8988T (cell line): ENCODE results near the gene ZNF37A.
A peak's percentile ranks its signal among the peaks of the same experiment; 100 is the strongest.
"Not testable (repeated sequence)": the region's sequence is repeated elsewhere in the genome, so short reads cannot be mapped to it uniquely, and the experiment has no call there.

Experiments
- DNase-seq: peaks from one replicate; pipeline ENCODE4 v3.0.0; 2011

ZNF37A gene

DNA sequence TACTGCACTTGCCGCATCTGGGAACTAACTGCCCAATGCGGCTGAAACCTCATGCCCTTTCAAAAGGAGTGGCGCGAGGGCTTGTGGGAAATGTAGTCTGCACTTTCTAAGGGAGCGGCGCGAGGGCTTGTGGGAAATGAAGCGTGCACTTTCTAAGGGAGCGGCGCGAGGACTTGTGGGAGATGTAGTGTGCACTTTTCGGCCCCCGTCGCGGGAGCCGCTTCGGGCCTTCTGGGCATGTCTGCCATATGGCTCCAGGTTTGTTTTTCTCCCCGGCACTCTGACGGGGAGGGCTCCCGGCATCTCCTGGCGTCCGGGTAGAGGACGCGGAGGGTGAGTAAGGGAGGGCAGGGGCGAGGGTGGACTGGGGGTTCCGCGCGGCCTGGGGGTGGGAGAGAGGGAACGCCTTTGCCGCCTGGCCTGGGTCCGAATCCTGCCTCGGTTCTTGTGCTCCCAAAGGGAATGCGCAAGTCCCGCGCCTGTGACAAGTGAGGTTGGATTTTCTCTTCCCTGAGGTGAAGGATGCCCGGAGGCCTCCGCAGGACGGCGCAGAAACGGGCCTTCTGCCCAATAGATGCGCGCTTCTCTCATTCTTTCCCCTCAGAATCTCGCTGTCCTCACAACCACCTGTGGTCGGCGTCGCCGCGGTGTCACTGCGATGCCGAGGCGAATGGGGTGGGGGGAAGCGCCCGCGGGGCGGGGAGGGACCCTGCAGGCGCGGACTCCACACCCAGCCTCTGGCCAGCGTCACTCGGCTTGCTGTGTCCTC is at the start of gene ZNF37A:
ZNF37A (plus strand) TSS at position 180 of the 769 bp plus-strand sequence. CDS start 2,281 bp downstream, outside the sequence.
- DNase-seq = peak; percentile 63

DNA sequence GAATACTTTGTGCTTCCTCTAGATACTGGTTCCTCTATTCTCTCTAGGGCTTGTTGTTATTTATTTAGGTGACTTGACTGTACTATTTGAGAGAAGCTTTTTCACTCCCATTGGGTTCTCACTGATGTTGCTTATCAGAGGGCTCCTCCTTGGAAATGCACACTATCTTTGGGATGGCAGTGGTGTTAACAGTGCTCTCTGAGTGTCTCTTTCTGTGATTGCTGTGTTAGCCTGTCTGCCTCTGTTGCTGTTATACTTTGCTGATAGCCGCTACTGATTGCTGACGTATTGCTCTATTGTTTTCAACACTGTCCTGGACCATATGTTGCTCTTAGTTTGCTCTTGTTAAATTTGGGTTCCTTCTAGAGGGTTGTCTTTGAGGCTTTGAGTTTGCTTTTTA is 49.0 kb upstream of the ZNF37A start:
- no peak for DNase-seq

DNA sequence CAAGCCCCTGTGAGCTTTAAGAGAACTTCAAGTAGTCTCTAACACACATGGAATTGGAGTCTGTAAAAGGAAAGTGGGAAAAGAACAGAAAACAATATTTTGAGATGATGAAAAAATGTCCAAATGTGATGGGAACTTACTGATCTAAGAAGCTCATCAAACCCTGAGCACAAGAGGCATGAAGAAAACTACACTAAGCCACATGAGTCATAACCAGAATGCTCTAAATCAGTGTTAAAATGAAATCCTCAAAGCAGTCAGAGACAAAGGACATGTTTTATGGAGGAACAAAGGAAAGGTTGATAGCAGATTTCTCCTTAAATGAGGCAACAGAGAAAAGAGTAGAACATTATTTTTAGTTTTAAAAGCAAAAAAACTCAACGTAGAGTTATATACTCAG is 46.5 kb upstream of the ZNF37A start:
- no peak for DNase-seq

DNA sequence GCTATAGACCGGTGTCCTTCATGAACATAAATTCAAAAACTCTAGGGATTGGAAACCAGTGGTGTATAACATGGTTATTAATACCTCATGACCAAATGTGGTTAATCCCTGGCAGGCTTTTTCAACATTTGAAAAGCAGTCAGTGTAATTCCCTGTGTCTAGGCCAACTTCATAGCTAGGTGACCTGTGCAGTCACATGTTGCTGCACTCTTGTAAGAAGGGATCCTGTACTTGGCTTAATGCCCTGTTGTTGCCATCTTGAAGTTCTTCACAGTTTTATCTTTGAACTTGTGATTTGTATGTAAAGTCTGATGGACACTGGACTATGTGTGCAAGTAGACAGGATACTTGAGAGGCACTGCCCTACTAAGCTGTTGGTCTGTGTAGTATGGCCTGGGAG is 43.9 kb upstream of the ZNF37A start:
- DNase-seq = no peak

DNA sequence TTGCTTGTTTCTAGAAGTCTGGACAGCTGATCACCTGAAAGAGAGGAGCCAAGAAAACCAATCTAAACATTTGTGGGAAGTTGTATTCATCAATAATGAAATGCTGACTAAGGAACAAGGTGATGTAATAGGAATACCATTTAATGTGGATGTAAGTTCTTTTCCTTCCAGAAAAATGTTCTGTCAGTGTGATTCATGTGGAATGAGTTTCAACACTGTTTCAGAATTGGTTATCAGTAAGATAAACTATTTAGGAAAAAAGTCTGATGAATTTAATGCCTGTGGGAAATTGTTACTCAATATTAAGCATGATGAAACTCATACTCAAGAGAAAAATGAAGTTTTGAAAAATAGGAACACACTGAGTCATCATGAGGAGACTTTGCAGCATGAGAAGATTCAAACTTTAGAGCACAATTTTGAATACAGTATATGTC is 39.8 kb upstream of the ZNF37A start:
- DNase-seq = no peak

DNA sequence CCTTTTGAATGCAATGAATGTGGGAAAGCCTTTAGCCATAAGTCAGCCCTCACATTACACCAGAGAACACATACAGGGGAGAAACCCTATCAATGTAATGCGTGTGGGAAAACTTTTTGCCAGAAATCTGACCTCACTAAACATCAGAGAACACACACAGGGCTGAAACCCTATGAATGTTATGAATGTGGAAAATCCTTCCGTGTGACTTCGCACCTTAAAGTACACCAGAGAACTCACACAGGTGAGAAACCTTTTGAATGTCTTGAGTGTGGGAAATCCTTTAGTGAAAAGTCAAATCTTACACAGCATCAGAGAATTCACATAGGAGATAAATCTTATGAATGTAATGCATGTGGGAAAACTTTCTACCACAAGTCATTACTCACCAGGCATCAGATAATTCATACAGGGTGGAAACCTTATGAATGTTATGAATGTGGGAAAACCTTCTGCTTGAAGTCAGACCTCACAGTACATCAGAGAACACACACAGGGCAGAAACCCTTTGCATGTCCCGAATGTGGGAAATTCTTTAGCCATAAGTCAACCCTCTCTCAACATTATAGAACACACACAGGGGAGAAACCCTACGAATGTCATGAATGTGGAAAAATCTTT is 38.8 kb upstream of the ZNF37A start:
- not testable (repeated sequence) for DNase-seq

DNA sequence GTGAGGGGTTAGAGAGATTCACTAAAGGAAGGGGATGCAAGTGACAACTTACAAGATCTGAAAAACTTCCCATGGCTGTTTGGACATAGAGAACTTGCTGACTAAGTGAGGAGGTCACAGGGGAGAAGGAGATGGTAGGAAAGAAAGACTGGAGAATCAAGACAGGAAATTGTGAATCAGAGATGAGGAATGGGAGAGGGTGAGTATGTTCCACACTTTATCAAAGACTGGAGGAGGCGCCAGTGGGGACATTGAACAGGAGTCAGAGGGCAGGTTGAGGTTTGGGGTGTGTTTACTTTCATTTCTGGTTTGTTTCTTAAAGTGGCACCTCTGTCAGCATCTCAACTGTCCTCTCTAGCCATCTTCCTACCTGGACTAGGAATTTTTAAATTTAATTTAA is 24.5 kb upstream of the ZNF37A start:
- peak; percentile 23 for DNase-seq

DNA sequence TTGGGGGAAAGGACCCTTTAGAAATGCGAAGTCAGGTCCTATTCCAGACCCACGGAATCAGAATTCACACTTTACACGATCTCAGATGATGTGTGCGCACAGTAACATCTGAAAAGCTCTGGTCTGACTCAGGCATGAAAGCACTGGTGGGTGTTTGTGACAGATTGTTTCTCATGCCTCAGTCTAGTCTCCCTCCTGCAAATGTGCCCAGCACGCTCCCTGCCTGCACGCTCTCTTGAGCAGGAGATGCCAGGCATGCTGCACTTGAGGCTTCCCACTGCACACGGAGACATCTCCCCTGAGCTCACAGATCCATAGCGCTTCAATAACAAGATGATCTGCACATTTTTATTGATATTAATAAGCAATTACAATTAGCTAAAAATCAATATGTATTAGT is 23.6 kb upstream of the ZNF37A start:
- no peak for DNase-seq

DNA sequence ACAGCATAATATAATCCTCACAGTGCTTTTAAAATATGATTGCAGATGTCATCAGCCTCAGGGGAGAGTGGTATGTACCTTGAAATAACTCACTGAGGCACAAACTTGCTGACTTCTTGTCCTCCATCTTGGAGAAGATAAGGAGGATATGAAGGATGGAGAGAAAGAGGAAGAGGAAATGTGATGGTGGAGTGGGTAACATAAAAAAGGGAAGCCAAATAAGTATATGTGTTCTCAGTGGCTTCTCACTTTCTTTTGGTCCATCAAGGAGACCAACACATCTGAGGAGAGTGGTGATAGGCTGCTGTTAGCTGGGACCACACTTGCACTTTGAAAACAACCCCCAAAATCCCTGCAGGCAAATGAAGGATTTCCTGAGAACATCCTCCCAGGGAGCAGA is 21.6 kb upstream of the ZNF37A start:
- DNase-seq = no peak

DNA sequence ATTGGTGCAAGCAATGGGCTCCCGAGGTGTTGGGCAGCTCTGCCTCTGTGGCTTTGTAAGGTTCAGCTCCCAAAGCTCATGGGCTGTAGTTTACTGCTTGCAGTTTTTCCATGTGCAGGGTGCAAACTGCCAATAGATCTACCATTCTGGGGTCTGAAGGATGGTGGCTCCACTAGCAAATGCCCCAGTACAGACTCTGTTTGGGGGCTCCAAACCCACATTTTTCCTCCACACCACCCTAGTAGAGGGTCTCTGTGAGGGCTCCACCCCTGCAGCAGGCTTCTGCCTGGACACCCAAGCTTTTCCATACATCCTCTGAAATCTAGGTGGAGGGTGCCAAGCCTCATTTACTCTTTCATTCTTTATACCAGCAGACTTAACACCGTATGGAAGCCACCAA is 17.4 kb upstream of the ZNF37A start:
- DNase-seq = no peak

DNA sequence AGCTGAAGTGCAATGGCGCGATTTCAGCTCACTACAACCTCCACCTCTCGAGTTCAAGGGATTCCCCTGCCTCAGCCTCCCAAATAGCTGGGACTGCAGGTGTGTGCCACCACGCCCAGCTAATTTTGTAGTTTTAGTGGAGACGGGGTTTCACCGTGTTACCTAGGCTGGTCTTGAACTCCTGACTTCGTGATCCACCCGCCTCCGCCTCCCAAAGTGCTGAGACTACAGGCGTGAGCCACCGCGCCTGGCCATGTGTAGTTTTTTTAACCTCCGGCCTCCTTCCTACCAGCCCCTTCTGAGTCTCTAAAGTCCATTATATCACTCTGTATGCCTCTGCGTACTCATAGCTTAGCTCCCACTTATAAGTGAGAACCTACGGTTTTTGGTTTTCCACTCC is 819 bp upstream of the ZNF37A start:
- not testable (repeated sequence) for DNase-seq

DNA sequence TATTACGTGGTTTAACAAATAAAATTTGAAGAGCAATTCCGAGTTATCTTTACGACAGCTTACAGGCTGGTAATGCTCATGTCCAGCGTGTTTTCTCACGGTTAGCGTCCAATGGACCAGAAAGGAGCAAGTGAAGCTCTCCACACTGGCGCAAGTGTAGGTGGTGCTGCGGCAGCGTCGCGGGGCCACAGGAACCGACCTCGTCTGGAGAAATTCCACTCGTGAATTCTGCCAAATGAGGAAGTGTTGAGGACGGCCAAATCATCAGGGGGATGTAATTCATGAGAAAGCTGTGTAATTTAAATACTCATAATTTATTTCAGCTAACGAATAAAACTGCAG is 350 bp upstream of the ZNF37A start:
- DNase-seq = no peak

DNA sequence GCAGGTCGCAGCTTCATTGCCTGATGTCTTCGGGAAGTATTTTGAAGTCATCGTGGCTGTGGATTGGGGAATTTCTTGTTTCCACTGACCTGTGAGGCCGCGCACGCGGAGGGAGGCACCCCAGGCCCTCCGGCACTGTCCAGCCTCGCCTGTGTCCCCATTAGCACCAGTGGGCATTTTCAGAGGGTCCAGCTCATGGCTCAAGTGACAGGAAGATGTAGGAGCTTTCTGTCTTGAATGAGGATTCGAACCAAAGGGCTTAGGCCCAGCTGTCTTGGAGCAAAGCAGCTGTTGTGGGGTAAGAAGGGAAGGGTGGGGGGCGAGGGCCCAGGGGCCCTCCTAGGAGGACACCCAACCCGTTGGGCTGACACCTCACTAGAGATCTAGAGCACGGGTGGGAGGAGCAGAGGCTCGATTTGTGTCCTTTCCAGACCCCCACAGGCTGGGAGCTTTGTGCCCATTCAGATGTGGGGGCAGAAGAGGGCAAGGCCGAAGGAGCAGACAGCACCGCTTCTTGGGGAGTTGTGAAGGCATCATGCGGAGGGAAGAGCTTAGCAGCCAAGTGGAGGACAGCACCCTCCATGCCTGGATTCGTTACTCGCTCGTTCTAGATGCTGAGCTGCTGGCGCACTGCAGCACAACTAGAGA is 914 bp downstream of the ZNF37A start:
- no peak for DNase-seq

DNA sequence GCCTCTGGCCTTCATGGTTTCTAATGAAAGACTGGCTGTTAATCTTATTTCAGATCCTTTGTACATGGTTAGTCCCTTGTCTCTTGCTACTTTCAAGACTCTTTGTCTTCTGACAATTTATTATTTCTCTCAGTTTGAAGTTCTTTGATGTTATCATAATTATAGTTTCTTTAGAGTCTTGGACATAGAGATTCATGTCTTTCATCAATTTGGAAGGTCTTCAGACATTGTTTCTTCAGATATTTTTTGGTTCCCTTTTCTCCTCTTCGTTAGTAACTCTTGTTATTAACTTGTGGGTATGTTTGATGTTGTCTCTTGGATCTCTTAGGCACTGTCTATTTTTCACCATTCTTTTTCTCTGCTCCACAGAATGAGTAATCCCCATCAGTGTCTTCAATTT is 8.7 kb downstream of the ZNF37A start:
- DNase-seq = no peak

DNA sequence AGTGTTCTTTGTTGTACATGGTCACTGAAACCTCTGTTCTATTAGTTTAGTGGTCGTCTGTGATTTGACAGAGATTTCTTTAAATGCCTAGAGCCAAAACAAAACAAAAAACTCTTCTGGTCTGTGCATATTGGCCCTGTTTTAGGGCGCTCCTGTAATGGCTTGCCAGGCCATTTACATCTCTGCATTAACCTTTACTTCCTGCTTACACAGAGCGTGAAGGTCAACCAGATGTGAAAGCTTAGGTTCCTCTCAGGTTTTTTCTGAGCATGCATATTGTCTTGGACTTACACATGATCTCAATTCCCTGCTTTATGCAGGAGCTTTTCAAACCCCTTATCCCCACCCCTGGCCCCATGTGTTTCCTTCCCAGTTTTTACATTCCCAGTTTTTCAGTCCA is 9.6 kb downstream of the ZNF37A start:
- DNase-seq = no peak

DNA sequence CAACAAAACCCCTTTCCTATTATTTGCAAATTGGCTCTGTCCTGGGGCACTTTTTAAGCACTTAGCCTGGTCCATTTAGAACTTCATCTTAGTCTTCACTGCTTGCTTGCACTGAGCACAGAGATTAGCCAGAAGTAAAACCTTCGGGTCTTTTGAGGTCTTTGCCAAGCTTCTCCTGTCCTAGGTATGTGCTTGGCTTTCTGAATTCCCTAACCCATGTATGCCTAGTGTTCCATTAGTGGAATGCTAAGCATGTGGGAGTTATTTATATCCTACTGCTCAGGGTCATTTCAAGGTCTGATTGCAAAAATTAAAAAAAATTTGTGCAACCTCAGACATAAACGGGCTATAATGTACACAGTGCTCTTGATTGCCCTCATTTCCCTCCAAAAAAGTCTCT is 18.0 kb downstream of the ZNF37A start:
- no peak for DNase-seq

DNA sequence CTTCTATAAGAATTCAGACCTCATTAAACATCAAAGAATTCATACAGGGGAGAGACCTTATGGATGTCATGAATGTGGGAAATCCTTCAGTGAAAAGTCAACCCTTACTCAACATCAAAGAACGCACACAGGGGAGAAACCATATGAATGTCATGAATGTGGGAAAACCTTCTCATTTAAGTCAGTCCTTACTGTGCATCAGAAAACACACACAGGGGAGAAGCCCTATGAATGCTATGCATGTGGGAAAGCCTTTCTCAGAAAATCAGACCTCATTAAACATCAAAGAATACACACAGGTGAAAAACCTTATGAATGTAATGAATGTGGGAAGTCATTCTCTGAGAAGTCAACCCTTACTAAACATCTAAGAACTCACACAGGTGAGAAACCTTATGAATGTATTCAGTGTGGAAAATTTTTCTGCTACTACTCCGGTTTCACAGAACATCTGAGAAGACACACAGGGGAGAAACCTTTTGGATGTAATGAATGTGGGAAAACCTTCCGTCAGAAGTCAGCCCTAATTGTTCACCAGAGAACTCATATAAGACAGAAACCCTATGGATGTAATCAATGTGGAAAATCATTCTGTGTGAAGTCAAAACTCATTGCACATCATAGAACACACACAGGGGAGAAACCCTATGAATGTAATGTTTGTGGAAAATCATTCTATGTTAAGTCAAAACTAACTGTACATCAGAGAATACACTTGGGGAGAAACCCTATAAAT is 24.1 kb downstream of the ZNF37A start:
- DNase-seq = no peak

DNA sequence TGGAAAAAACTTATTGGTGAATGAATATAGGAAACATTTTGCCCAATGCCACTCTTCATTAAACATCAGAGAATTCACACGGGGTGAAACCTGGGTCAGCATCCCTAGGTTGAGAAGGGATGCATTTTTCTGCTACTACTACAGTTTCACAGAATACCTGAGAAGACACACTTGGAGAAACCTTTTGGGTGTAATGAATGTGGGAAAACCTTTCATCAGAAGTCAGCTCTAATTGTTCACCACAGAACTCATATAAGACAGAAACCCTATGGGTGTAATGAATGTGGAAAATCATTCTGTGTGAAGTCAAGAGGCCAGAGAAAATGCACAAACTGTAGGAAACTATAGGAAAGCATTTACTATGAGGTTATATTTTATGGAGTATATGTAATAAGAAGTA is 24.9 kb downstream of the ZNF37A start:
- no peak for DNase-seq

DNA sequence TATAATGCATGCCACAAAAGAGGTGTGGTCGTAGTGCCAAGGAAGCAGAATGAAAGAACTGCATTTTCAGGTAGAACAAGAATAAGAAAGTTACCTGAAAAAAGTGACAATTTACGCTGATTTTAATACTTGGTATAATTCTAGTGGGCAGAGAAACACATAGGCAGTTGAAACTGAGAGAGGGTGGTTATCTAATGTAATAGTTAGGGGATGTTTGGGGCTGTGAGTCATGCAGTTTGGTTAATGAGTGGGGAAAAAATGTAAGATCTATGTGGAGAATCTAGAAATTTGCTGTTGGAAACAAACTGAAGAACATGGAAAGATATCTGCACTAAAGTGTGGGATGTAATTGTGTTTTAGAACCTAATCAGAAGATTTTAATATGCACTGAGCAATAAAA is 33.7 kb downstream of the ZNF37A start:
- no peak for DNase-seq

DNA sequence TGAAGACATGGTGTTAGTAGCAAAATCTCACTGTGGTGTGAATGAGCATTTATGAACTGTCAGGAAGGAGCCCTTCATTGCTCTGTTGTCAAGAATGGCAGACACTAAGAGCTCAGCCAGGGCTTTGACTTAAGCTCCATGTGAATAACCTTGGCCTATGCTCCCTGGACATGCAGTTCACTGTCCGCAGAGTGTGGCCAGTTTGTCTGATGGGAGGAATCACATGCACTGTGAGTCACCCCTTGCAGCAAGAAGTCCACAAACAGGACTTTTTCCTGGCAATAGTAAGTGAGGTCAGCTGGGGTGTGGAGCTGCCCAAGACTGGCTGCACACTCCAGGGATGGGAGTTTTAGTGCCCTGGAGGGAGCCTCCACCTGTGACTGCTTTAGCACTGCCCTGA is 49.5 kb downstream of the ZNF37A start:
- DNase-seq = no peak

DNA sequence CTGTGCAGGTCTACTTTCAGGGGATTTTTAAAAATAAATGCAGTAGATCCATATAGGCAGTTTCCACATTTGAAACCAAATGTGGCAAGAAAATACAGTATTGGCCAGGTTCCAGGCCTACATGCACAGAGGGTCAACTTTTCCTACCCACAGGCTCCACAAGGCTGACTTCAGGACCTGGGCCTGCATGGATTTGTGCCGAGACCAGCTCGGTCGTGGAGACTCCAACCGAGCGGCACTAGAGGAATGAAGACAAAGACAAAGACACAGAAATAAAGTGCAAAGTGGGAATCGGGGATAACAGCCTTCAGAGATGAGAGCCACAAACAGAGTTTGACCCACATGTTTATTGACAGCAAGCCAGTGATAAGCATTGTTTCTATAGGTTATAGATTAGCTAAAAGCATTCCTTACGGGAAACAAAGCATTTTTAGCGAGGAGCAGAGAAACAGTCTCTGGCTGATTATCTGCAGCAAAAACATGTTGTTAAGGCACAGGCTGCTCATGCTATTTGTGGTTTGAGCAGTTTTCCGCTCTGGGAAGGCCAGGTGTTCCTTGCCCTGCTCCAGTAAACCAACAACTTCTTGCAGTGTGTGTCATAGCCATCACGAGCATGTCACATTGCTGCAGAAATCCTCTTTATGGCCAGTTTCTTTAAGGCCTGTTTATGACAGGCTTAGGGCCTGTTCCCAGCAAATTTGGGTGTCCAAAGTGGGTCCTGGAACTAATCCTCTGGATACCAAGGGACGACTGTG is 52.6 kb downstream of the ZNF37A start:
- no peak for DNase-seq

DNA sequence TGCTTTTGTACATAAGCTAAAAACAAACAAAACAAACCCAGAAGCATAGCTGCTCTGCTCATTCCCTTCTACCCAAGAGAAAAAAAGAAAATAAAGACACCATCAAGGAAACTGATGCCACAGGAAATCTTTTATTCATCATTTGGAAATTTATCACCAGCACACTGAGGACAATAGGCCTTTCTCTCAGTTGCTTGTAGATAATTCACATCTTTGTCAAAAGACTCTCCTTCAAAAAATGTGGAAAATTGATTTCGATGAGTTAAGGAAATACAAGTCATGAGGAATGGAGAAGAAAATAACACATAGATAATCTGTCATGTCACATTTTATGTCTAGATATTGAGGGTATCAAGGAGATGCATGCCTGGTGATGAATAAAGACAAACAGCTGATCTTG is 53.5 kb downstream of the ZNF37A start:
- no peak for DNase-seq

DNA sequence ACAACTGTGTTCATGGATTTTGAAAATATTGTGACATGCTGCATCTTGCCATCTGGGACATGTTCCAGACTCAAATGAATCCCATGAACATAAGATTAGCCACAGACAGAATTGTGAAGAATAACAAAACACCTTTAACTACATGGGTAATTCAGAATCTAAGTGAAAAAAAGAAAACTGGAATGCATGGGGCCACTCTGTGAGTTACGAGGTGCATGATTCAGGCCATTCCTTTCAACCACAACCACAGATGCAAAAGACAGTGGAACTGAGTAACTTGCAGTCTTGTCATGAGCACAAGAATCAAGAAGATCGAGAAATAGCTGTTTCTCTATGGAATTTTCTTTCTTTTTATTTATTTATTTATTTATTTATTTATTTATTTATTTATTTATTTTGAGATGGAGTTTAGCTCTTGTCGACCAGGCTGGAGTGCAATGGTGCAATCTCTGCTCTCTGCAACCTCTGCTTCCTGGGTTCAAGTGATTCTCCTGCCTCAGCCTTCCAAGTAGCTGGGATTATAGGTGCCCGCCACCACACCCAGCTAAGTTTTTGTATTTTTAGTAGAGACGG is 56.8 kb downstream of the ZNF37A start:
- not testable (repeated sequence) for DNase-seq
